ENCODE measurements around the gene ANKS1B. TPM values are rescaled to one million over a fixed set of nuclear protein-coding genes. Genes with fewer than 3 reads are reported as not detected.
"Not testable (repeated sequence)": the region's sequence is repeated elsewhere in the genome, so short reads cannot be mapped to it uniquely, and the experiment has no call there.

The ANKS1B gene
- not detected in 2 replicates for total RNA-seq

DNA sequence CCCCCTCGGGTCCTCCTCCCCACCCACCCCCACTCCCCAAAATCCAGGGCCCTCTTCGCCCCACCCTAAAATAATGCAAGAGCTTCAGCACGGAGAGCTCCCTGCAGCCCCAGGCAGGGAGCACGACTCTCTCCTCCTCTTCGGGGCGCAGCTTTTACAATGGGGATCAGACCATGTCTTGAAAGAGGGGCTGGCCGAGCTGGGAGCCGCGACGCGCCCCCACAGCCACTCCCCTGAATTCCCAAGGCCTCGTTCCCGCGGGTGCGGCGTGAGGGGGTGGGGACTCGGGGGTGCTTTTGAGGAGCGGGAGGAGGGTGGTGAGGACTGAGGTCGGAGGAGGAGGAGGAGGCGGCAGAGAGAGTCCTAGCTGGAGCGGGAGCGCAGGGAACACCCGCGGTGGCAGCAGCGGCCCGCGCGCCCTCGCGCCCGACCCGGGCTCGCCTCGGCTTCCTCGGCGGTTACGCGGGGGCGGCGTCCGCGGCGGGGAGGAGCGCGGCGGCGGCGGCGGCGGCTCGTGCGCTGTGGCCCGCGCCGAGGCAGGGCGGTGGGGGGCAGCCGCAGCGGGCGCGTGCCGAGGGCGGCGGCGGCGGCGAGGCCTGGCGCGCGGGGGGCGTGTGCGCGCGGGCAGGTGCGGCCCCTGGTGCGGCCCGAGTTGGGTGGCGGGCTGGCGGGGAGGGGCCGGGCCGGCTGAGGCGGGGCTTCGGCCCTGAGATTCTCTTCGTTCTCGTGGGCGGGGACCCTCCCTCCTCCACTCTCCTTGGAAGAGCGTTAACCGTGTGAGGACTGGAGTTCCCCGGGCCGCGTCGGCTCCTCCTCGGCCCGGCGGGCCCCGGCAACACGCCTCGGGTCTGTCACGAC, at the start of gene ANKS1B:
TSS of gene ANKS1B (minus strand) at position 666 of the 858 bp plus-strand sequence. CDS start 699 bp downstream, outside the sequence.
- DNase-seq: peak; percentile 36

DNA sequence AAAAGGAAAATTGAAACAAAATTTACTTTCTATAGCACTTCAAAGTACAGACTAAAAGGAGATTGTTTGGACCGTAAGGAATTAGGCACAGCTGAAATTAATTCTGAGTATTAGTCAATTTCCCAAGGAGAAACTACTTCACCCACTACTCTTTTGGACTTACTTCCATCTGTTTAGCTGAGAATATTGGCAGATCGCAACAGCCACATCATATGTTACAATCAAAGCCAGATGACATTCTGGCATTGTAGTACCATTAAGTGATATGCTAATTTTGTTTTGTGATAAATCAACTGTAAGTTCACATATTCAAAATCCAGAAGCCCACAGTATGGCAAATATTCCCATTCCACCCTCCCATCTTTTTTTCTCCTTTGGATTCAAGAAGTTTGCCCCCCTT, 47.1 kb upstream of the ANKS1B start:
- DNase-seq: no peak

DNA sequence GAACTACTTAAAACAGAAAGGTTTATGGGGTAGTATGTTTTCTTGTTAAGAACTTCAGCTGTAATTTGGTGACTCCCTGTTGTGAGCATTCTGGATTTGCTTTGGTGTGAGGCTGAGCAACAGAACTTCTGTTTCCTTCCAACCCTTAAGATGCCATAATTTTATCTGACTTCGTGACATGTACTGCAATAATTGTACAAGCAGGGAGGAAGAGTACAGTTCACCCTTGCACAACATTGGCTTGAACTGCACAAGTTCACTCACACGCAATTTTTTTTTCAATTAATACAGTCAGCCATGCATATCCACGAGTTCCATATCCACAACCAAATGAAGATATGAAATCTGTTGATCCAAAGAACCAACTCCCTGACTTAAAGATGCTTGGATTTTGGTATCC, 42.9 kb upstream of the ANKS1B start:
- DNase-seq: no peak

DNA sequence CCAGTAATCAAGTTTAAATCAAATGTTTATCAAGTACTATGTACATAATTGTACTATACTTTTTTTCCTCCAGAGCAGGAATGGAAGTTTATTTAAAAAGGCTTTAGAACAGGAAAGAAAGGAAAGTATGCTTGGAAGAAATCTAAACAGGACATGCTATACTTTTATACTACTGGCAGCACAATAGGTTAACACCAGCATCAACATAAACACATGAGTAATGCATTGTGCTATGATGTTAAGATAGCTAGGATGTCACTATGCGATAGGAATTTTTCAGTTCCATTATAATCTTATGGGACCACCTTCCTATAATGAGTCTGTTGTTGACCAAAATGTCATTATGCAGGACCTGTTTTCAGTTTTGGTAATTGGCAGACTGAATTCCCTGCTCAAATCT, 41.5 kb upstream of the ANKS1B start:
- DNase-seq: peak; percentile 18

DNA sequence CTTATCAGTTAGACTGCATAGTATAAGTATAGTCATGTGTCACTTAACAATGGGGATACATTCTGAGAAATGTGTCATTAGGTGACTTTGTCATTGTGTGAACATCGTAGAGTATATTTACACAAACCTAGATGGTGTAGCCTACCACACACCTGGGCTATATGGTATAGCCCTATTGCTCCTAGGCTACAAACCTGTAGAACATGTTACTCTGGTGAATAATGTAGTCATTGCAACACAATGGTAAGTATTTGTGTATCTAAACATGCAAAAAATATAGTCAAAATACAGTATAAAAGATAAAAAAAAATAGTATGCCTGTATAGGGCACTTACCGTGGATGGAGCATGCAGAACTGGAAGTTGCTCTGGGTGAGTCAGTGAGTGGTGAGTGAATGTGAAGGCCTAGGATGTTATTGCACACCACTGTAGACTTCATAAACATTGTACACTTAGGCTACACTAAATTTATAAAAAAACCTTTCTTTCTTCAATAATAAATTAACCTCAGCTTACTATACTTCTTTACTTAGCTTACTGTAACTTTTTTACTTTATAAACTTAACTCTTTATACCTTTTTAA, 40.3 kb upstream of the ANKS1B start:
- no peak for DNase-seq

DNA sequence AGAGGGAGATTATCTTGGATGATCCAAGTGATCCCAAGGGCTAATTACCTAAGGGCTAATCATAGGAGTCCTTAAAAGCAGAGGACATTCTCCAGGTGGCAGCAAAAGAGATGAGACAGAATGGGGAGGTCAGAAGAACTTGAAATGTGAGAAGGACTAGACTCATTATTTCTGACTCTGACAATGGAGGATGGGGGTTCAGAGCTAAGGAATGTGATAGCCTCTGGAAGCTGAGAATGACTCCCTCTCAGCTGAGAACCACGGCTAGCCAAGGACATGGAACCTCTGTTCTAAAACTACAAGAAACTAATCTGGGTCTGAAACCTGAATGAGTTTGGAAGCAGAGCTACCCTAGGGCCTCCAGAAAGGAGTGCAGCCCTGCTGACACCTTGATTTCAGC, 35.6 kb upstream of the ANKS1B start:
- no peak for DNase-seq

DNA sequence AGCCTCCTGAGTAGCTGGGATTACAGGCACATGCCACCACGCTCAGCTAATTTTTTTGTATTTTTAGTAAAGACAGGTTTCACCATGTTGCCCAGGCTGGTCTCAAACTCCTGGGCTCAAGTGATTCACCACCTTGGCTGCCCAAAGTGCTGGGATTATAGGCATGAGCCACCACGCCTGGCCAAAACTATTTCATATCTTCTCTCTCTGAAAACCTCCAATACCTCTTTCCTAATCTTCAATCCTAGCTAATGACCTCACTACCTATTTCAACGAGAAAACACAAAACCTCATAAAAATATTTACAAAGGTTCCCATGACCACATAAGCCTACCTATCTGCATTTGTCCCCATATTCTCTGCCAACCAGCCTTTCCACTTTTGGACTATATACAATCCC, 32.3 kb upstream of the ANKS1B start:
- no peak for DNase-seq

DNA sequence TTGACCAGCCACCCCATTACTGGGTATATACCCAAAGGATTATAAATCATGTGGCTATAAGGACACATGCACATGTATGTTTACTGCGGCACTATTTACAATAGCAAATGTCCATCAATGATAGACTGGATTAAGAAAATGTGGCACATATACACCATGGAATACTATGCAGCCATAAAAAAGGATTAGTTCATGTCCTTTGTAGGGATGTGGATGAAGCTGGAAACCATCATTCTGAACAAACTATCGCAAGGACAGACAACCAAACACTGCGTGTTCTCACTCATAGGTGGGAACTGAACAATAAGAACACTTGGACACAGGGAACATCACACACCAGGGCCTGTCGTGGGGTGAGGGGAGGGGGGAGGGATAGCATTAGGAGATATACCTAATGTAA, 31.6 kb upstream of the ANKS1B start:
- DNase-seq: not testable (repeated sequence)

DNA sequence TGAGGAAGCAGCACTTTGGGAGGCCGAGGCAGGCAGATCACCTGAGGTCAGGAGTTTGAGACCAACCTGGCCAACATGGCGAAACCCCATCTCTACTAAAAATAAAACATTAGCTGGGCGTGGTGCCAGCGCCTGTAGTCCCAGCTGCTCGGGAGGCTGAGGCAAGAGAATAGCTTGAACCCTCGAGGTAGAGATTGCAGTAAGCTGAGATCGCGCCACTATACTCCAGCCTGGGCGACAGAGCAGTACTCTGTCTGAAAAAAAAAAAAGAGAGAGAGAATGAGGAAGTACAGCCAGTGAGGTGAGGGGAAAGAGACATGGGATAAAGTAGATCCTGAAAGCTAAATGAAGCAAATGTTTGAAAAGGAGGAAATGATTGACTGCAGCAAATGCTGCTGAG, 21.1 kb upstream of the ANKS1B start:
- DNase-seq: not testable (repeated sequence)

DNA sequence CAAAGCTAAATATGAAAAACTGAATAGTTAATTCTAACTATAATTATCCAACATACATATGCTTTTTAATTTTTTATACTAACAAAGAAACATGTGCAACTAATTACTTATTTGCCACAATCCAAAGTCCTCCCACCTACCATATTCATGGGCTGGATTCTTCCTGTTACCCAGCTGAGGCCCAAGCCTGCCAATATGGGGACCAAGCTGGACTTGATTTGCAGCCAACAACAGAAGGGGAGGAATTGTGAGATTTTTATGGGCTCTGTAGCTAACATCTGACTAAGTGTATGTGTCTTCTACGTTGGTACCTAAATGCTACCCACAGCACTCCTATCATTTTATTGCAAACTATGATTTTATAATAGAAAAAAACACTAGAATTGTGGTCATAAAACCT, 13.1 kb upstream of the ANKS1B start:
- DNase-seq: no peak

DNA sequence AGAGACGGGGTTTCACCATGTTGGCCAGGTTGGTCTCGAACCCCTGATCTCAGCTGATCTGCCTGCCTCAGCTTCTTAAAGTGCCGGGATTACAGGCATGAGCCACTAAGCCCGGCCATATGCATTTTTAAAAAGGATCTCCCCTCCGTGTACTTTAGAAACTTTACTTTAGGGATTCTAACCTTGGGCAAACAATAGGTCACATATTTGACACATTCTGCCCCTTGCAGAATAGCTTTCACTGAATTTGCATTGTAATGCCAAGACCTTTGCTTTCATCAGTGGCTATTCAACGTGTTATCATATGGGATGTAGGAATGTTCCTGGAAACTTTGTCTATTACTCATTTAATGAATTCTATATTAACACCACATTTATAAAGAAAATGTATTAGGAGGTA, 11.4 kb upstream of the ANKS1B start:
- no peak for DNase-seq

DNA sequence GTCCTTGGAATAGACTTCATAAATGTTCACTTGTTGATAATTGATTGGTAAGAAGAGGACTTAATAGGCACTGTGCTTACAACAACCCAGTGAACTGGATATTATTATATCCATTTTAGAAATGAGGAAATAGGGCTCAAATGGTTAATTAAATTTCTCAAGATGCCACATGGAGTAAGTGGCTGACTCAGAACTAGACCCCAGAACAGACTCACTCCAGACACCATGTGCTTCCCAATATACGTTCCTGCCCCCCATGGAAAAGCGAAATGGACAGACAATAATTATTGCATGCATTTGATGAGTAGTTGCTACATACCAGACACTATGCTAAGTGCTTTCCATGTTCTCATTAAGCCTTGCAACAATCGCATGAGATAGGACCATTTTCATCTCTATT, 895 bp upstream of the ANKS1B start:
- no peak for DNase-seq

DNA sequence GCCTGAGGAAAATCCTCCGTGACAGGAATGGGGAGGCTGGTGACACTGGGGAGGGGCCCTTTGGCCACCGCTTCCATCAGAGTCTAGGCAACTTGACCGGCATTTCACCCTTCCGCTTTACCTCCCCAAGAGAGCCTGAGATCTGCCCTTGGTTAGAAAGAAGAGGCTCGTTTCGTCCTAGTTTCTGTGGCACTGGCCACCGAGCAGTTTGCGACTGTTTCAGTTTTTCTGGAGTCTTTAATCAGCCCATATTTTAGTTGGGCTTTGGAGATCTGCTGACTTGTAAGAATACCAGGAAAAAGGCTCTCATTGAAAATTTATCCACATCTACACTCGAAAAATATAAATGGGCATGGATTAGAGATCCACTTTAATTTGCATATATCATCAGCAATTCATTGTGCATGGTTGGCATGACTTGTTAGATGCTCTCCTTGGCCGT, 414 bp upstream of the ANKS1B start:
- DNase-seq: no peak

DNA sequence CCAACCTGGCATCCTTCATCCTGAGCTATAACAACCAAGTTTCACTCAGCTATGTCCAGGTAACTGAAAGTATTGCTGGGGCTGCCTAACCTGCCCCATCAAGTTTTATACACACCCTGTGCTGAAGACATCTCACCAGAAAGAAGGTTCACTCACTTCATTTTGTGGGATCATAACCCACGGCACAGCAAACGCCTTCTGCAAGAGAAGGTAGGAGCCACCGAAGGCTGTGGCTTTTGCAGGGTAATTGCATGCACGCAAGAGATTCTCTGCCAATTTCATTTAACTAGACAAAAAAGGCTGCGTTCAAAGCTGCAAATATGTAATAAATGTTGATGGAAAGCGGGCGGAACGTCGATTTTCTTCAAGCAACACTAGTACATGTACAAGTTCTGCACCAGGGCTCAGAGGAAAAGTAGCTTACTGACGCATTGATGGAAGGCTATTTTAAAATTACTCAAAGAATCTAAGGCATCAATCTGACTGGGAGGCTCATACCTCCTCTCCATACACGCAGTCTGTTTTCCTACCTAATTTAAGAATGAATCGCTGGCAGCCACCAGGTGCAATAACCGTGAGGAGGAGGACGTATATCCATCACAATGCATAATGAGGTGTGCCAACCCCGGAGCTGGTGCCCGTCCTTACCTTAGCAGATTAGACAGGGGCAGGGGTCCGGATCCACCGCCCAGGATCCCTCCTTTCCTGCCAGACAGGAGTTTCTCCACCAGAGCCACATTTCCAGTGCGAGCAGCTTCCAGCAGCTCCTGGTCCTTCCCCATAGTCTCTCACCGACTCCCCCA, 1.1 kb downstream of the ANKS1B start:
- no peak for DNase-seq

DNA sequence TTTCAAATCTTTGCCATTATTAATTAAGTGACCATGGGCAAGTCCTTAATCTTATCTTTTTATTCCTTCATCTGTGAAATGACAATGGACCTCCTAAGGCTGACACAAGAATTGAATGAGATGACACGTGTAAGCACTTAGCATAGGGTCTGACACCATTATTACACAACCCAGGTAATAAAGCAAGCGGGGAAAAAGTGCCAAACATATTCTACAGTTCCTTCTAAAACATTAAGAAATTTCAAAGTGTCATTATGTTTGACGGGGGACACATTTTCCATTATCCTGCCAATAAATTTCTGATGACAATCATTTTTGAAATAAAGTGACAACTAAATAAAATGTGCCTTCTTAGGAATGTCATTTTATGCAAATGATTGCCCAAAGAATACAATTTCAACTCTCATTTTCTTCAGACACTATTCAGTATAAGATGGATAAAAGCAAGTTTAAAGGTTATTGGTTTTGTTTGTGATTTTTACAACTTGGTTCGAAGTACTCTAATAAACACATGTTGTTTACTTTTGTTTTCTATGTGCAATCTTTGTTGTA, 3.0 kb downstream of the ANKS1B start:
- DNase-seq: no peak

DNA sequence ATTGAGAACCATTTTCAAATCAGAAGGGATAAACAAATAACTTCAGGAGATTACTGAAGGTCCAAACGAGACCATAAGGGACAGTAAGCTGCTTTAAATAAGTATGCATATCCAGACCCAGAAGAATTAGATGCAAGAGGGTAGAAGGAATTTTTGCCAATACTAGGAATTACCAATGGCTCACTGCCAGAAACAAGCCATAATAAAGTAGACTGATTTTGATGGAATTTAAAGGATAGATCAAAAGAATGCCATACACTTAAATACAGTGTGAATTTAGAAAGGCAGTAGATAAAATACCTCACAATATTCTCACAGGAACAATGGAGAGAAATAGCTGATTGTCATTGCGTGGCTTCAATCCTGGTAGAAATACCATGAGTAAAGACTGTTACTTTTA, 5.3 kb downstream of the ANKS1B start:
- DNase-seq: no peak

DNA sequence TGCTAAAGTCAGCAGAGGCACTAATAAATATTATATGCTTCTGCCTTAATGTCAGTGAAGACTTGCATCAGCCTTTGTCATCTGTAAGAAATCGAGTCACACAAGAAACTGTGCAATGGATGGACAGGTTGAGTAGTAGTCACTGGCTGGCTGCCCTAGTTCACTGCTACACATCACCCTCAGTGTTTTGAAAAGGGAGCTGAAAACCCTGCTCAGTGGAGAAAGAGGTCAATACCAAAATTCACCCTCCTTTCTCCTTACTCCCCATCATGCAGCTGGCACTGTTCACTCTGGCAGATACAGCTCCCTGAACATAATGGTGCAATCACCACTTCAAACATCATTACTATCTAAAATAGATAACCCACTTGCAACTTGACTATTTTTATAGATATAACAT, 6.6 kb downstream of the ANKS1B start:
- no peak for DNase-seq

DNA sequence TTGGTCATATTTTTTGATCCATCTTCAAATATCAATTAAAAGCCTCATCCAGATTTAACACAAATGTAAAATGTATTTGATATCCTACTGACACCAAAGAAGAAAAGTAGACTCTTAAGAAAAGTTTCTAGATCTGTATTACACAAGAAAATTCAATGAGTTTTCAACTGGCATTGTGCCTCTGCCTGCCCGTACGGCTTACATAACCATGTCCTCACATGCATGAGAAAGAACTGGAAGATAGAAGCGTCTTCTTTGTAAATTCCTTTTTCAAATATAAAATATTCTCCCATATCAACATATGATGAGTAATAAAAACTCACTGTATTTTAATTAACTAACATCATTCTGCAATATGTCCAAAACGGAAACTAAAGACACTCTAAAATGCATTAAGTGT, 7.2 kb downstream of the ANKS1B start:
- DNase-seq: no peak

DNA sequence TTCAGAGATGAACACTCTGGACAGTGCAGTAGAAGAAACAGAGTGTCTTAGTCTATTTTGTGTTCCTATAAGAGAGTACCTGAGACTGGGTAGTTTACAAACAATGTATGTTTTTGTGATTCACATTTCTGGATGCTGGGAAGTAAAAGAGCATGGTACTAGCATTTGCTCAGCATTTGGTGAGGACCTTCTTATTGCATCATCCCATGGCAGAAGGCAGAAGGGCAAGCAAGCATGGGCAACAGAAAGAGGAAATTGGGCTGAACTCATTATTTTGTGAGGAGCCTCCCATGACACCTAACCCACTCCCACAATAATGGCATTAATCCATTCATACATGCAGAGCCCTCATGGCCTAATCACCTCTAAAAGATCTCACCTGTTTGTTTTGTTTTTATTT, 8.0 kb downstream of the ANKS1B start:
- no peak for DNase-seq

DNA sequence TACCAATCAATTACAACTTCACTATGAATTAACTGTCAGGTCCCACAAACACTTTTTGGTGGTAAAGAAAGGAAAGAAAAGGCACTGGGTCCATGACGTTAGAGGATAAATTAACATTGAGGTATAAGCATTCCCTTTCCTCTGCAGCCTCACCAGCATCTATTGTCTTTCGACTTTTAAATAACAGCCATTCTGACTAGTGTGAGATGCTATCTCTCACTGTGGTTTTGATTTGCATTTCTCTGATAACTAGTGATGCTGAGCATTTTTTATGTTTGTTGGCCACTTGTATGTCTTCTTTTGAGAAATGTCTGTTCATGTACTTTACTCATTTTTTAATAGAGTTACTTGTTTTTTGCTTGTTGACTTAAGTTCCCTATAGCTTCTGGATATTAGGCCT, 9.4 kb downstream of the ANKS1B start:
- DNase-seq: no peak

DNA sequence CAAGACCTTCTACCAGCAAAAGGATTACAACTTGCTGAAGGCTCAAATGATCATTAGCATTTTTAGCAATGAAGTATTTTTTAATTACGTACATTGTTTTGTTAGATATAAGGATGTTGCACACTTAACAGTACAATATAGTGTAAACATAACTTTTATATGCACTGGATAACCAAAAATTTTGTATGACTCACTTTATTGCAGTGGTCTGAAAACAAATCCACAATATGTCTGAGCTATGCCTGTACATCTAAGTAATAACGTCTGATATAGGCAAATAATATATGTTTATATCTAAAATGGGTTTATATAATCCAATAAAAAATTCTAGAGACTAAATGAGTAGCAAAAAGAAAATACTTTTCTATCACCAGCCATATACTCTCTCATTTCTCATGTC, 10.6 kb downstream of the ANKS1B start:
- DNase-seq: no peak

DNA sequence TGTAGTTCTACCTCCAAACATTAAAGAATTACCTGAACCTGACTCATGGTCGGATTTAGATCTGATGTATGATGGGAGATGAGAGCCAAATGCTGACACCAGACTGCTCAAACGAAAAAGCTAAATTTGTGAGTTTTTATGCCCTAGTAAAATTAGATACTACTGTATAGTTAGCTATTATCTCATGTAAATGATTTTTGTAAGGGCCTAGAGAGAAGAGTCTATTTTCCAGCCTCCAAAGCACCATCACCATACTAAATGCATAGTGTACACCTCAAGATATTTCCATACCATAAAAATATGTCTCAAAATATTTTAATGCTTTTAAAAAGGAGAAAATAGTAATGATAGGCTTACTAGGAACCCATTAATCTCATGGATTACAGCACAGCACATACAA, 18.3 kb downstream of the ANKS1B start:
- DNase-seq: no peak

DNA sequence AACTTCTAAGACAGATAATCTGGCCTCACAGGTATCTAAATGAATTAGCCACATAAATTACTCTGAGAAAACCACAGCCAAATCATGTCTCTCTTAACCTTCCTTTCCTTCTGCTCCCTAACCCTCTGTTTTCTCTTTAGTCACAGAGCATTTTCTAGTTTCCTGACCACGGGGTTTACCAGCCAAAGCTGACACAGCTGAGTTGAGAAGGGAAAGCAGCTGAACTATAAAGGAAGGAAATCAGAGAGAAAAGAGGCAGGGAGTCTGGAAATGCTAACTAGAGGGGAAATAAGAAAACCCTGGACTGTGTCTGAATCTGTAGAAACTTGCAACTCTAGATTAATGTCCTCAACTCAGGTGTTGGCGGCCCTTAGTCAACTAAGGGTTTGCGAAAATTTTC, 24.4 kb downstream of the ANKS1B start:
- DNase-seq: no peak

Data from dermis blood vessel endothelial cell (primary cell).